Spinal cord (tissue), 10 donors: ENCODE measurements around the gene XAB2. TPM values are rescaled to one million over a fixed set of nuclear protein-coding genes. Genes with fewer than 3 reads are reported as not detected.

Source experiments
- DNase-seq, 6 donors: peaks; one replicate each; pipeline versions ENCODE4 v3.0.0 to v3.0.0-alpha.2; 2013 to 2015; ENCODE audit warnings: low spot score in 6 of 6, low read depth in 4 of 6
- H3K27ac ChIP-seq: one replicate; pipeline ENCODE4 v1.5.1; 2013; ENCODE audit warnings: low read depth, low read length, control low read depth
- H3K27me3 ChIP-seq: one replicate; pipeline ENCODE4 v1.6.1; 2013; ENCODE audit warnings: low read length; ENCODE audit not compliant: control insufficient read depth, insufficient read depth
- H3K36me3 ChIP-seq: one replicate; pipeline ENCODE4 v1.6.1; 2013; ENCODE audit warnings: low read length; ENCODE audit not compliant: control insufficient read depth, insufficient read depth
- H3K4me1 ChIP-seq: one replicate; pipeline ENCODE4 v1.6.1; 2013; ENCODE audit warnings: low read length; ENCODE audit not compliant: control insufficient read depth, insufficient read depth
- H3K4me3 ChIP-seq: one replicate; pipeline ENCODE4 v1.5.1; 2013; ENCODE audit warnings: low read depth, low read length, control low read depth
- H3K9me3 ChIP-seq: one replicate; pipeline ENCODE4 v1.6.1; 2013; ENCODE audit warnings: low read length; ENCODE audit not compliant: control insufficient read depth, insufficient read depth
- WGBS: methylation state at CpG from one replicate; pipeline ENCODE4 v1.1.5; 2013; ENCODE audit warnings: missing lambda C conversion rate; ENCODE audit not compliant: insufficient coverage; 5-methylcytosine and 5-hydroxymethylcytosine counted together
- polyA plus RNA-seq, 2 donors: library from polyadenylated mRNA; unstranded; fragments of 120-200 nt; gene quantifications; one replicate each; pipeline ENCODE4 v1.2.1, GENCODE V29; 2013; ENCODE audit not compliant: insufficient read length in 2 of 2
- total RNA-seq, 2 donors: library from RNA; depleted of rRNA in 1 of 2; stranded (reverse); fragments of 120-200 nt in 1 of 2; fragments of >200 nt in 1 of 2; gene quantifications; one replicate each; pipeline versions ENCODE4 v1.2.3 to v1.2.4, GENCODE V29; 2013 to 2014
- donor health status: healthy.

The XAB2 gene
- total and polyA plus RNA-seq, 4 donors: 18.6 to 38.5 (median 32.0) TPM

- peaks cover 42% of the 10 kb centered on the region for H3K36me3 ChIP-seq
- no peak overlapping the region for H3K4me3 ChIP-seq
- WGBS: 83% methylated on average over 9 of the region's 9 CpGs
- H3K27me3 ChIP-seq: no peaks in the 10 kb centered on the region
- DNase-seq: no peak
- no peaks in the 10 kb centered on the region for H3K9me3 ChIP-seq
- H3K27ac ChIP-seq: no peak overlapping the region
- no peaks in the 10 kb centered on the region for H3K4me1 ChIP-seq
These were observed 25.4 kb downstream of the XAB2 start for GRCh38 chr19:7603919-7604318.

- Histone ChIP-seq H3K9me3 (no peaks in the 10 kb centered on the region), H3K27me3 (no peaks in the 10 kb centered on the region), H3K4me1 (no peaks in the 10 kb centered on the region), H3K4me3 (no peak overlapping the region), H3K27ac (no peak overlapping the region), H3K36me3 (peaks cover 34% of the 10 kb centered on the region)
- DNase-seq: no peak
- 91% methylated on average over 10 of the region's 11 CpGs for WGBS
These were observed 26.3 kb downstream of the XAB2 start for GRCh38 chr19:7602935-7603497.

- Histone ChIP-seq H3K4me1 (peaks cover 3% of the 10 kb centered on the region), H3K27ac (no peak overlapping the region), H3K36me3 (peaks cover 28% of the 10 kb centered on the region), H3K9me3 (no peaks in the 10 kb centered on the region), H3K27me3 (peaks cover under 1% of the 10 kb centered on the region), H3K4me3 (no peak overlapping the region)
- DNase-seq: no peak
- 59% methylated on average over 14 of the region's 15 CpGs for WGBS
These were observed 27.0 kb downstream of the XAB2 start for GRCh38 chr19:7602240-7602934.

GRCh38 chr19:7600721-7601120 is 28.6 kb downstream of the XAB2 start:
- peaks cover 13% of the 10 kb centered on the region for H3K4me1 ChIP-seq
- peaks cover 6% of the 10 kb centered on the region for H3K27me3 ChIP-seq
- H3K4me3 ChIP-seq: no peak overlapping the region
- DNase-seq: no peak
- peaks cover 15% of the 10 kb centered on the region for H3K36me3 ChIP-seq
- H3K27ac ChIP-seq: no peak overlapping the region
- no peaks in the 10 kb centered on the region for H3K9me3 ChIP-seq

- H3K9me3 ChIP-seq: no peaks in the 10 kb centered on the region
- peaks cover 6% of the 10 kb centered on the region for H3K27me3 ChIP-seq
- H3K4me3 ChIP-seq: no peak overlapping the region
- H3K4me1 ChIP-seq: peaks cover 16% of the 10 kb centered on the region
- WGBS: 72% methylated on average over 6 of the region's 6 CpGs
- no peak overlapping the region for H3K27ac ChIP-seq
- DNase-seq: no peak
- no peaks in the 10 kb centered on the region for H3K36me3 ChIP-seq
These were observed 31.2 kb downstream of the XAB2 start for GRCh38 chr19:7598180-7598579.

DNA sequence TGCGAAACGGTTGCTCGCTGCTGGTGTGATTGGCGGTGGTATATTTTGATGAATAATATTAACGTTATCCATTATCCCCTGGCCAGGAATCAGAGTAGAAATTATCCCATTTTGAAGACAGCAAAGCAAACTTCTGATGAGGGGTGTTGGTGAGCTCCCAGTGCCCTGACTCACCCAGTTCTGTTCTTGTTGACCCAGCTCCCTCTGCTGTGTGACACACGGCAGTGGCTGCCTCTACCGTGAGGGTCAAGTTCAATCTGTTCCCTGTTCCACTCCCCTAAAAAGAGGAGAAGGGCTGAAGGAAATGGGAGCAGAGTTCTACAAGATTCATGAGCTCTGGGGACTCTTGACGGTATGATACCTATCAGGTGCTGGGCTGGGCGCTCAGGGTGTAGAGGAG is 31.7 kb downstream of the XAB2 start:
- H3K27me3 ChIP-seq: peaks cover 6% of the 10 kb centered on the region
- no peak overlapping the region for H3K27ac ChIP-seq
- no peak overlapping the region for H3K4me3 ChIP-seq
- H3K4me1 ChIP-seq: peaks cover 16% of the 10 kb centered on the region
- 59% methylated on average over 4 of the region's 9 CpGs for WGBS
- H3K36me3 ChIP-seq: no peaks in the 10 kb centered on the region
- H3K9me3 ChIP-seq: no peaks in the 10 kb centered on the region
- DNase-seq: no peak

- peak in 1 of 6 donors; percentile 26 for DNase-seq
- H3K4me1 ChIP-seq: peaks cover 16% of the 10 kb centered on the region
- H3K27me3 ChIP-seq: peaks cover 6% of the 10 kb centered on the region
- H3K9me3 ChIP-seq: no peaks in the 10 kb centered on the region
- no peaks in the 10 kb centered on the region for H3K36me3 ChIP-seq
- peak overlapping the region; percentile 27 for H3K4me3 ChIP-seq
- no peak overlapping the region for H3K27ac ChIP-seq
- 0% methylated on average over 61 of the region's 70 CpGs for WGBS
These were observed 33.0 kb downstream of the XAB2 start for GRCh38 chr19:7596211-7596937.

DNA sequence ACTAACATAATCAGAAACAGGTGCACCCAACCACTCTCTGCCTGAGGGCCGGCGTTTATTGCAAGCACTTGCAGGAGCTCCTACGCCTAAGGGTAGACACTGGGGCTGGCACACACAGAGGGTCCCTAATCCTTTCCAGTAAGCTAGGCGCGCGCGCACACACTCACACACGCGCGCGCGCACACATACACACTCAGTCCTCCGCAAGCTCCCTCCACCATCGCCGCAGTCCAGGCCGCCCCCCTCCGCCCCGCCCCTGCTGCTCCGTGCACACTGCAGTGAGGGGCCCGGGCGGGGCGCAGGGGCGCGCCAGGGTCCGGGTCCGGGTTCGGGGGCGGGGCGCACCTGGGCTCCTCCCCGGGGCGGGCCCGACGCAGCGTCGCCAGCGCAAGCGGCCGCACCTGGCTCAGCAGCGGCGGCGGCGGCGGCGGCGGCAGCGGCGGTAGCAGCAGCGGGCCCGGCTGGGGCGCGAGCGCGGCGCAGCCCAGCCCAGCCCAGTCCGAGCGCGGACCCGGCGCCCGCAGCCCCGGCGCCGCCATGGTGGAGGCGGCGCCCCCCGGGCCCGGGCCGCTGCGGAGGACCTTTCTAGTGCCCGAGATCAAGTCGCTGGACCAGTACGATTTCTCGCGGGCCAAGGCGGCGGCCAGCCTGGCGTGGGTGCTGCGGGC is 33.7 kb downstream of the XAB2 start, which contains the start of gene CAMSAP3:
CAMSAP3 (plus strand) TSS at position 398 of the 668 bp plus-strand sequence; CDS start at position 538, 140 bp downstream.
- peak; percentile 13 to 94 (median 50) for DNase-seq
- under 1% methylated on average over 72 of the region's 78 CpGs for WGBS
- Histone ChIP-seq H3K27ac (no peak within 1 kb of the TSS), H3K36me3 (no peaks in the 10 kb centered on the region), H3K4me1 (peaks cover 16% of the 10 kb centered on the region), H3K9me3 (no peaks in the 10 kb centered on the region), H3K27me3 (peaks cover 6% of the 10 kb centered on the region), H3K4me3 (peak within 1 kb of the TSS; percentile 31)

GRCh38 chr19:7590256-7590655 is 39.1 kb downstream of the XAB2 start:
- WGBS: 56% methylated on average over 8 of the region's 8 CpGs

More at GRCh38 chr19:7590256-7590655, 39.1 kb downstream of the XAB2 start:
- no peak overlapping the region for H3K4me3 ChIP-seq
- H3K36me3 ChIP-seq: no peaks in the 10 kb centered on the region
- no peaks in the 10 kb centered on the region for H3K27me3 ChIP-seq
- no peak overlapping the region for H3K27ac ChIP-seq
- no peaks in the 10 kb centered on the region for H3K9me3 ChIP-seq
- peaks cover under 1% of the 10 kb centered on the region for H3K4me1 ChIP-seq
- DNase-seq: no peak
